Peyer's patch (tissue), 4 donors: ENCODE measurements around the gene REC8. TPM values are rescaled to one million over a fixed set of nuclear protein-coding genes. Genes with fewer than 3 reads are reported as not detected.

ENCODE experiments used
- DNase-seq, 3 donors: peaks; one replicate each; pipeline ENCODE4 v3.0.0-alpha.2; 2017 to 2019
- H3K27ac ChIP-seq, 4 donors: fragments of 200-600 bp; sonication (generic); one replicate each; pipeline ENCODE4 v1.5.1; 2016 to 2019
- H3K27me3 ChIP-seq, 2 donors: fragments of 200-600 bp; sonication (generic); one replicate each; pipeline ENCODE4 v1.5.1; 2019
- H3K36me3 ChIP-seq, 3 donors: fragments of 200-600 bp; sonication (generic); one replicate each; pipeline ENCODE4 v1.5.1; 2016 to 2019
- H3K4me1 ChIP-seq, 4 donors: fragments of 200-600 bp; sonication (generic); one replicate each; pipeline ENCODE4 v1.5.1; 2016 to 2019
- H3K4me3 ChIP-seq, 4 donors: fragments of 200-600 bp; sonication (generic); 1 replicate in 3 of 4; 2 replicates in 1 of 4; pipeline ENCODE4 v1.5.1; 2016 to 2019; ENCODE audit warnings: mild to moderate bottlenecking in 1 of 4
- H3K9me3 ChIP-seq, 4 donors: fragments of 200-600 bp; sonication (generic); one replicate each; pipeline ENCODE4 v1.5.1; 2016 to 2019; ENCODE audit warnings: mild to moderate bottlenecking in 1 of 4
- CTCF ChIP-seq, 6 experiments: fragments of 450-650 bp in 4 of 6; fragments of 200-600 bp in 2 of 6; sonication (generic) in 1 of 6; IDR thresholded peaks; one replicate each; pipeline ENCODE4 v1.5.1; 2017 to 2019; ENCODE audit warnings: antibody characterized with exemption in 6 of 6, mild to moderate bottlenecking in 3 of 6, moderate library complexity in 1 of 6
- POLR2A ChIP-seq, 2 donors: fragments of 450-650 bp; IDR thresholded peaks; one replicate each; pipeline ENCODE4 v1.5.1; 2017; ENCODE audit warnings: antibody characterized with exemption in 2 of 2, mild to moderate bottlenecking in 2 of 2, moderate library complexity in 2 of 2
- total RNA-seq, 4 donors: library from RNA; depleted of rRNA; stranded (reverse); fragments of >200 nt; gene quantifications; one replicate each; pipeline ENCODE4 v1.1.0, GENCODE V29; 2016

REC8 gene
- total RNA-seq, 4 donors from 2014 or later = 18.6 to 74.3 (median 37.8) TPM

GRCh38 chr14:24136684-24137528, 35.0 kb upstream of the REC8 start:
- Histone ChIP-seq H3K9me3 (no peaks in the 10 kb centered on the region), H3K4me3 (peak overlapping the region; percentile 93 to 99 (median 96)), H3K4me1 (peaks cover 0 to 45% (median 16%) of the 10 kb centered on the region in 4 donors), H3K27me3 (no peaks in the 10 kb centered on the region), H3K27ac (peak overlapping the region; percentile 95 to 97 (median 96)), H3K36me3 (peaks cover 0 to 22% (median 3%) of the 10 kb centered on the region in 3 donors)
- TF ChIP-seq CTCF (IDR thresholded peaks at IDR 0.05) (no peak), POLR2A (IDR thresholded peaks at IDR 0.05) (no peak)
- no peak for DNase-seq

GRCh38 chr14:24137529-24138395, 34.1 kb upstream of the REC8 start:
- peaks cover 0 to 22% (median 3%) of the 10 kb centered on the region in 3 donors for H3K36me3 ChIP-seq
- H3K9me3 ChIP-seq = no peaks in the 10 kb centered on the region
- no peak for DNase-seq
- H3K27ac ChIP-seq = peak overlapping the region in 3 of 4 donors; percentile 47 to 96 (median 95)
- TF ChIP-seq CTCF (IDR thresholded peaks at IDR 0.05) = no peak
- no peak for TF ChIP-seq POLR2A (IDR thresholded peaks at IDR 0.05)
- H3K4me3 ChIP-seq = peak overlapping the region in 1 of 4 donors; percentile 93
- no peaks in the 10 kb centered on the region for H3K27me3 ChIP-seq
- H3K4me1 ChIP-seq = peaks cover 0 to 53% (median 17%) of the 10 kb centered on the region in 4 donors

GRCh38 chr14:24138396-24139271, 33.2 kb upstream of the REC8 start:
- H3K27me3 ChIP-seq = no peaks in the 10 kb centered on the region
- peak overlapping the region in 2 of 4 donors; percentile 18 to 47 for H3K27ac ChIP-seq
- no peak overlapping the region for H3K4me3 ChIP-seq
- H3K9me3 ChIP-seq = no peaks in the 10 kb centered on the region
- DNase-seq = no peak
- H3K4me1 ChIP-seq = peaks cover 0 to 60% (median 17%) of the 10 kb centered on the region in 4 donors
- no peak for TF ChIP-seq CTCF (IDR thresholded peaks at IDR 0.05)
- no peak for TF ChIP-seq POLR2A (IDR thresholded peaks at IDR 0.05)
- H3K36me3 ChIP-seq = peaks cover 0 to 22% (median 3%) of the 10 kb centered on the region in 3 donors

GRCh38 chr14:24139272-24139934, 32.5 kb upstream of the REC8 start:
- Histone ChIP-seq H3K27ac (no peak overlapping the region), H3K4me3 (peak overlapping the region in 2 of 4 donors; percentile 24 to 84)
- TF ChIP-seq POLR2A (IDR thresholded peaks at IDR 0.05) (no peak), CTCF (IDR thresholded peaks at IDR 0.05) (no peak)

More at GRCh38 chr14:24139272-24139934, 32.5 kb upstream of the REC8 start:
- no peak for DNase-seq
- peaks cover 0 to 65% (median 17%) of the 10 kb centered on the region in 4 donors for H3K4me1 ChIP-seq
- H3K27me3 ChIP-seq = no peaks in the 10 kb centered on the region
- no peaks in the 10 kb centered on the region for H3K9me3 ChIP-seq
- H3K36me3 ChIP-seq = peaks cover 0 to 22% (median 3%) of the 10 kb centered on the region in 3 donors
